Measurements from ENCODE around the gene PLEK. TPM values are rescaled to one million over a fixed set of nuclear protein-coding genes. Genes with fewer than 3 reads are reported as not detected.
A peak's percentile ranks its signal among the peaks of the same experiment; 100 is the strongest.

PLEK gene
- total RNA-seq = 1 to 10 TPM in 3 of 4 donors, not detected in 1; 3.0 to 5.2 (median 4.6) TPM

- intact Hi-C loops (cut with DNase I; ENCODE audit: low total_unique reads) = no loop called here
- TF ChIP-seq EP300 (IDR thresholded peaks at IDR 0.05; ENCODE audit: low read depth) (no peak), CTCF (IDR thresholded peaks at IDR 0.05) (no peak), POLR2A (IDR thresholded peaks at IDR 0.05) (peak; percentile 70), POLR2AphosphoS5 (IDR thresholded peaks at IDR 0.05) (peak; percentile 46 to 71 (median 53))
- Histone ChIP-seq H3K4me3 (peak within 1 kb of the TSS in 3 of 4 donors; percentile 7 to 28 (median 13)), H3K9me3 (no peaks in the 10 kb centered on the region), H3K36me3 (no peaks in the 10 kb centered on the region), H3K27ac (peak within 1 kb of the TSS; percentile 47 to 65 (median 60)), H3K27me3 (no peaks in the 10 kb centered on the region), H3K4me1 (peaks cover 0 to 5% (median 0%) of the 10 kb centered on the region in 4 donors)
- WGBS, 2 donors (ENCODE audit: low coverage in 1 of 2) = 69 to 80% methylated on average over 3 to 7 of the region's 7 CpGs
- peak; percentile 72 for DNase-seq
- in situ Hi-C loops (cut with MboI; ENCODE audit: low pct_ligation_motif_present in 1 of 4, low pct_unique_long_range_greater_than_20kb in 1 of 4, low sequenced_read_pairs in 3 of 4) = no loop called here
Measured at GRCh38 chr2:68365087-68365486, at the start of gene PLEK. TSS of gene PLEK (plus strand) at chr2:68365282. CDS start at chr2:68365352, 70 bp downstream.

- 50 to 56% methylated on average over 2 of the region's 2 CpGs for WGBS, 2 donors (ENCODE audit: low coverage in 1 of 2)
Measured at GRCh38 chr2:68316111-68316510, 49.0 kb upstream of the PLEK start.

GRCh38 chr2:68317971-68318913 lies 46.8 kb upstream of the PLEK start:
- Histone ChIP-seq H3K27ac (peak overlapping the region; percentile 80 to 91 (median 84)), H3K9me3 (no peaks in the 10 kb centered on the region), H3K36me3 (no peaks in the 10 kb centered on the region), H3K27me3 (peaks cover 21% of the 10 kb centered on the region), H3K4me1 (peaks cover 0 to 9% (median 3%) of the 10 kb centered on the region in 4 donors), H3K4me3 (peak overlapping the region; percentile 50 to 70 (median 54))
- intact Hi-C loops (cut with DNase I; ENCODE audit: low total_unique reads) = no loop called here
- 33 to 52% methylated on average over 23 to 27 of the region's 27 CpGs for WGBS, 2 donors (ENCODE audit: low coverage in 1 of 2)
- no peak for DNase-seq
- in situ Hi-C loops (cut with MboI; ENCODE audit: low pct_ligation_motif_present in 1 of 4, low pct_unique_long_range_greater_than_20kb in 1 of 4, low sequenced_read_pairs in 3 of 4) = no loop called here
- TF ChIP-seq CTCF (IDR thresholded peaks at IDR 0.05) (no peak), POLR2A (IDR thresholded peaks at IDR 0.05) (no peak), POLR2AphosphoS5 (IDR thresholded peaks at IDR 0.05) (no peak), EP300 (IDR thresholded peaks at IDR 0.05; ENCODE audit: low read depth) (no peak)

More at GRCh38 chr2:68316111-68316510, 49.0 kb upstream of the PLEK start:
- intact Hi-C loops (cut with DNase I; ENCODE audit: low total_unique reads) (no loop called here), in situ Hi-C loops (cut with MboI; ENCODE audit: low pct_ligation_motif_present in 1 of 4, low pct_unique_long_range_greater_than_20kb in 1 of 4, low sequenced_read_pairs in 3 of 4) (no loop called here)
- no peaks in the 10 kb centered on the region for H3K36me3 ChIP-seq
- H3K4me3 ChIP-seq = no peak overlapping the region
- no peaks in the 10 kb centered on the region for H3K9me3 ChIP-seq
- peaks cover 21% of the 10 kb centered on the region for H3K27me3 ChIP-seq
- no peak for TF ChIP-seq POLR2AphosphoS5 (IDR thresholded peaks at IDR 0.05)
- no peak for TF ChIP-seq EP300 (IDR thresholded peaks at IDR 0.05; ENCODE audit: low read depth)
- TF ChIP-seq POLR2A (IDR thresholded peaks at IDR 0.05) = no peak
- no peak for TF ChIP-seq CTCF (IDR thresholded peaks at IDR 0.05)
- peaks cover 0 to 9% (median 3%) of the 10 kb centered on the region in 4 donors for H3K4me1 ChIP-seq
- no peak for DNase-seq
- H3K27ac ChIP-seq = no peak overlapping the region

GRCh38 chr2:68318914-68319397 lies 46.1 kb upstream of the PLEK start:
- Histone ChIP-seq H3K4me3 (peak overlapping the region; percentile 50 to 70 (median 54)), H3K9me3 (no peaks in the 10 kb centered on the region), H3K27me3 (peaks cover 21% of the 10 kb centered on the region), H3K27ac (peak overlapping the region; percentile 80 to 91 (median 84)), H3K4me1 (peaks cover 0 to 9% (median 3%) of the 10 kb centered on the region in 4 donors), H3K36me3 (no peaks in the 10 kb centered on the region)
- no peak for TF ChIP-seq POLR2A (IDR thresholded peaks at IDR 0.05)
- TF ChIP-seq CTCF (IDR thresholded peaks at IDR 0.05) = no peak
- TF ChIP-seq EP300 (IDR thresholded peaks at IDR 0.05; ENCODE audit: low read depth) = no peak
- no peak for TF ChIP-seq POLR2AphosphoS5 (IDR thresholded peaks at IDR 0.05)
- intact Hi-C loops (cut with DNase I; ENCODE audit: low total_unique reads) = no loop called here
- DNase-seq = peak; percentile 10
- 5% methylated on average over 24 of the region's 27 CpGs; no CpG with 5 or more reads in 1 of the 2 donors for WGBS, 2 donors (ENCODE audit: low coverage in 1 of 2)
- in situ Hi-C loops (cut with MboI; ENCODE audit: low pct_ligation_motif_present in 1 of 4, low pct_unique_long_range_greater_than_20kb in 1 of 4, low sequenced_read_pairs in 3 of 4) = no loop called here

Measured in transverse colon (tissue), 4 donors.